DMS153 treated with DMSO at 0.1 percent for 48 hours (cell line): ENCODE results near the gene INTS11.

Experiments used
- DNase-seq: peaks from one replicate; lab custom pipeline; 2025; ENCODE audit not compliant: unreplicated experiment; lab: John Stamatoyannopoulos, UW

INTS11 gene

GRCh38 chr1:1303736-1304135, 20.7 kb downstream of the INTS11 start:
- DNase-seq, result no peak

GRCh38 chr1:1302951-1303509, 21.4 kb downstream of the INTS11 start:
- no peak for DNase-seq

- DNase-seq, result no peak
Measured at GRCh38 chr1:1302006-1302430, 22.4 kb downstream of the INTS11 start.

GRCh38 chr1:1300352-1300739, 24.1 kb downstream of the INTS11 start:
- no peak for DNase-seq

- no peak for DNase-seq
Measured at GRCh38 chr1:1299686-1300351, 24.6 kb downstream of the INTS11 start.

- DNase-seq, result no peak
Measured at GRCh38 chr1:1298861-1299685, 25.4 kb downstream of the INTS11 start.

- DNase-seq, result no peak
Measured at GRCh38 chr1:1297802-1298424, 26.5 kb downstream of the INTS11 start.

- no peak for DNase-seq
Measured at GRCh38 chr1:1296070-1297061, 28.1 kb downstream of the INTS11 start.

- DNase-seq, result no peak
Measured at GRCh38 chr1:1295154-1295923, 29.1 kb downstream of the INTS11 start.

- DNase-seq, result no peak
Measured at GRCh38 chr1:1294250-1294890, 30.1 kb downstream of the INTS11 start.

GRCh38 chr1:1293263-1294249, 30.9 kb downstream of the INTS11 start:
- no peak for DNase-seq

GRCh38 chr1:1292851-1293250, 31.6 kb downstream of the INTS11 start:
- DNase-seq, result no peak

GRCh38 chr1:1292442-1292779, 32.0 kb downstream of the INTS11 start:
- DNase-seq, result no peak

- DNase-seq, result peak; percentile 93
Measured at GRCh38 chr1:1291548-1292441, 32.7 kb downstream of the INTS11 start.

- DNase-seq, result peak; percentile 72
Measured at GRCh38 chr1:1291023-1291528, 33.4 kb downstream of the INTS11 start.

- peak; percentile 89 for DNase-seq
Measured at GRCh38 chr1:1290238-1290731, 34.2 kb downstream of the INTS11 start.
